OCI-LY7 (cell line): Measurements from ENCODE around the gene GCH1. TPM values are rescaled to one million over a fixed set of nuclear protein-coding genes. Genes with fewer than 3 reads are reported as not detected.

Experiments
- BruUV-seq: library from RNA; stranded (reverse); fragments of 400-500 nt; replicated peaks from 2 replicates; lab custom pipeline; 2021; lab: Mats Ljungman, UMichigan
- CTCF ChIA-PET: fragments of 300-600 bp; sonication (Branson Sonifier 250); formaldehyde crosslinking; loops from one replicate; lab custom pipeline; 2022; ENCODE audit warnings: antibody characterized with exemption; ENCODE audit not compliant: unreplicated experiment; lab: Charles Lee
- POLR2A ChIA-PET: fragments of 300-600 bp; sonication (Branson Sonifier 250); formaldehyde crosslinking; loops from one replicate; lab custom pipeline; 2022; ENCODE audit warnings: antibody characterized with exemption; lab: Charles Lee
- DNase-seq: peaks from one replicate; pipeline ENCODE4 v3.0.0-alpha.2; 2015; ENCODE audit warnings: low spot score
- H2AFZ ChIP-seq: fragments of 200-600 bp; sonication (generic), shearing (Covaris generic); 2 replicates; pipeline ENCODE4 v1.6.1; 2014; ENCODE audit warnings: mild to moderate bottlenecking, antibody characterized with exemption, low read length, moderate library complexity
- H3K27ac ChIP-seq: fragments of 200-600 bp; sonication (generic); 2 replicates; pipeline ENCODE4 v1.5.1; 2014; ENCODE audit warnings: mixed run types, low read depth, mild to moderate bottlenecking, moderate library complexity, low read length, inconsistent platforms; ENCODE audit not compliant: poor library complexity, severe bottlenecking
- H3K36me3 ChIP-seq: fragments of 200-600 bp; sonication (generic); 2 replicates; pipeline ENCODE4 v1.6.1; 2014; ENCODE audit warnings: mild to moderate bottlenecking, antibody characterized with exemption, low read length, moderate library complexity, mixed read lengths; ENCODE audit not compliant: insufficient read depth
- H3K4me1 ChIP-seq: fragments of 200-600 bp; sonication (generic); 2 replicates; pipeline ENCODE4 v1.5.1; 2014; ENCODE audit warnings: mild to moderate bottlenecking, low read length; ENCODE audit not compliant: insufficient read depth, poor library complexity, severe bottlenecking
- H3K4me2 ChIP-seq: fragments of 200-600 bp; sonication (generic); 2 replicates; pipeline ENCODE4 v1.6.1; 2014; ENCODE audit warnings: mild to moderate bottlenecking, low read length
- H3K4me3 ChIP-seq: fragments of 200-600 bp; sonication (generic); 2 replicates; pipeline ENCODE4 v1.5.1; 2014; ENCODE audit warnings: mild to moderate bottlenecking, low read depth, low read length; ENCODE audit not compliant: poor library complexity, severe bottlenecking
- H3K79me2 ChIP-seq: fragments of 200-600 bp; sonication (generic); 2 replicates; pipeline ENCODE4 v1.6.1; 2016; ENCODE audit warnings: low read depth, mild to moderate bottlenecking, low read length, moderate library complexity, mixed read lengths; ENCODE audit not compliant: insufficient read depth
- H3K9me2 ChIP-seq: fragments of 200-600 bp; sonication (generic); 2 replicates; pipeline ENCODE4 v1.6.1; 2016; ENCODE audit warnings: mild to moderate bottlenecking, low read length, mixed read lengths; ENCODE audit not compliant: insufficient read depth
- H3K9me3 ChIP-seq: fragments of 200-600 bp; sonication (generic); 2 replicates; pipeline ENCODE4 v1.6.1; 2014; ENCODE audit warnings: mild to moderate bottlenecking, mixed run types, low read length, mixed read lengths
- H4K20me1 ChIP-seq: fragments of 200-600 bp; sonication (generic); 2 replicates; pipeline ENCODE4 v1.6.1; 2014; ENCODE audit warnings: mild to moderate bottlenecking, antibody characterized with exemption, low read length, moderate library complexity, mixed read lengths; ENCODE audit not compliant: insufficient read depth
- EZH2phosphoT487 ChIP-seq: fragments of 200-600 bp; sonication (generic); IDR thresholded peaks from 2 replicates; pipeline ENCODE4 v1.6.1; 2018; ENCODE audit warnings: low read depth, borderline replicate concordance, mild to moderate bottlenecking, mixed run types, antibody characterized with exemption, low read length, moderate library complexity, mixed read lengths
- intact Hi-C: fragments of 100-400 bp; cut with micrococcal nuclease; formaldehyde crosslinking; loops from one replicate; pipeline ENCODE4 v1.10.0; 2022; ENCODE audit not compliant: unreplicated experiment
- total RNA-seq, 2 experiments: library from RNA; depleted of rRNA in 1 of 2; stranded (reverse); fragments of >200 nt in 1 of 2; shearing (Covaris generic) in 1 of 2; gene quantifications; 2 replicates each; pipeline ENCODE4 v1.2.3, GENCODE V29; 2014 to 2022
- TF ChIP-seq, protein P1 (sequence below): fragments of 200-600 bp; sonication (generic); conservative IDR thresholded peaks from 2 replicates; pipeline ENCODE4 v1.5.1; 2014; ENCODE audit warnings: mild to moderate bottlenecking, antibody characterized with exemption, low read length, moderate library complexity, mixed read lengths

GCH1 gene
- total RNA-seq, 2 experiments from 2014 or later: 14.7 to 22.5 TPM

- H4K20me1 ChIP-seq: no peaks in the 10 kb centered on the region
- no TSS peak for BruUV-seq
- H3K4me2 ChIP-seq: no peak overlapping the region
- H3K4me3 ChIP-seq: no peak overlapping the region
- peaks cover 72% of the 10 kb centered on the region for H3K36me3 ChIP-seq
- POLR2A ChIA-PET: no interaction called here
- no peak overlapping the region for H3K27ac ChIP-seq
- no peak overlapping the region for H2AFZ ChIP-seq
- H3K9me2 ChIP-seq: no peaks in the 10 kb centered on the region
- no peak for TF ChIP-seq EZH2phosphoT487
- TF ChIP-seq, protein P1, sequence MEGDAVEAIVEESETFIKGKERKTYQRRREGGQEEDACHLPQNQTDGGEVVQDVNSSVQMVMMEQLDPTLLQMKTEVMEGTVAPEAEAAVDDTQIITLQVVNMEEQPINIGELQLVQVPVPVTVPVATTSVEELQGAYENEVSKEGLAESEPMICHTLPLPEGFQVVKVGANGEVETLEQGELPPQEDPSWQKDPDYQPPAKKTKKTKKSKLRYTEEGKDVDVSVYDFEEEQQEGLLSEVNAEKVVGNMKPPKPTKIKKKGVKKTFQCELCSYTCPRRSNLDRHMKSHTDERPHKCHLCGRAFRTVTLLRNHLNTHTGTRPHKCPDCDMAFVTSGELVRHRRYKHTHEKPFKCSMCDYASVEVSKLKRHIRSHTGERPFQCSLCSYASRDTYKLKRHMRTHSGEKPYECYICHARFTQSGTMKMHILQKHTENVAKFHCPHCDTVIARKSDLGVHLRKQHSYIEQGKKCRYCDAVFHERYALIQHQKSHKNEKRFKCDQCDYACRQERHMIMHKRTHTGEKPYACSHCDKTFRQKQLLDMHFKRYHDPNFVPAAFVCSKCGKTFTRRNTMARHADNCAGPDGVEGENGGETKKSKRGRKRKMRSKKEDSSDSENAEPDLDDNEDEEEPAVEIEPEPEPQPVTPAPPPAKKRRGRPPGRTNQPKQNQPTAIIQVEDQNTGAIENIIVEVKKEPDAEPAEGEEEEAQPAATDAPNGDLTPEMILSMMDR: no peak
- no peaks in the 10 kb centered on the region for H3K79me2 ChIP-seq
- no peaks in the 10 kb centered on the region for H3K4me1 ChIP-seq
- intact Hi-C loops: no loop called here
- no peak for DNase-seq
- H3K9me3 ChIP-seq: no peaks in the 10 kb centered on the region
- CTCF ChIA-PET: interaction anchor here (0.6 kb wide), 1 partner anchor 1882 kb away, joined by 3 read pairs; no protein-coding TSS in a partner anchor
Observed at GRCh38 chr14:54946500-54946899, 43.9 kb upstream of the GCH1 start.

DNA sequence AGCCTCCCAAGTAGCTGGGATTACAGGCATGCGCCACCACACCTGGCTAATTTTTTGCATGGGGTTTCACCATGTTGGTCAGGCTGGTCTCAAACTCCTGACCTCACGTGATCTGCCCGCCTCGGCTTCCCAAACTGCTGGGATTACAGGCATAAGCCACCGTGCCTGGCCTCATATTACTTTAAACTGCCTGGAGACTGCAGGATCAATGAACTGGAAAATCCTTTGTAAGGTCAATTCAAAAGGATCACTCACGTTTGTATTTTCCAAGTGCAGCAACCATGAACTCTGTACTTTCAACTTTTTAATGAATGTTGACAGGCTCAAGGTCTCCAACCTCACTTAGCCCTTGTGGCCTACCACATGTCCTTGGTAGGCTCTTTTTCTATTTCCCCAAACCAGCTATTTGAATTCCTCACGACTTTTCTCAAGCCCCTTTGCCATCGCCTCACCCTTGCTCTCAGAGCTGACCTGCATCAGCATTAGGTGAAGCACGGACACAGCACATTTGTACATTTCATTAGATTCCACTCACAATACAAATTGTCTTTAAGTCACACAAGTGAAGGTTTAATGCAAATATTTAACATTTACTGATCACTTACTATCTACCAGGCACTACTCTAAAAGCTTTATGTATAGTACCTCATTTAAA lies 42.2 kb upstream of the GCH1 start:
- intact Hi-C loops: no loop called here
- Histone ChIP-seq H3K36me3 (peaks cover 88% of the 10 kb centered on the region), H3K9me3 (no peaks in the 10 kb centered on the region), H4K20me1 (no peaks in the 10 kb centered on the region), H3K4me1 (no peaks in the 10 kb centered on the region), H3K4me3 (no peak overlapping the region), H3K9me2 (no peaks in the 10 kb centered on the region), H3K27ac (no peak overlapping the region), H3K4me2 (no peak overlapping the region), H3K79me2 (no peaks in the 10 kb centered on the region), H2AFZ (no peak overlapping the region)
- no peak for DNase-seq
- ChIA-PET CTCF (no interaction called here), POLR2A (no interaction called here)
- no peak for TF ChIP-seq EZH2phosphoT487
- TF ChIP-seq, protein P1: no peak
- no TSS peak for BruUV-seq

DNA sequence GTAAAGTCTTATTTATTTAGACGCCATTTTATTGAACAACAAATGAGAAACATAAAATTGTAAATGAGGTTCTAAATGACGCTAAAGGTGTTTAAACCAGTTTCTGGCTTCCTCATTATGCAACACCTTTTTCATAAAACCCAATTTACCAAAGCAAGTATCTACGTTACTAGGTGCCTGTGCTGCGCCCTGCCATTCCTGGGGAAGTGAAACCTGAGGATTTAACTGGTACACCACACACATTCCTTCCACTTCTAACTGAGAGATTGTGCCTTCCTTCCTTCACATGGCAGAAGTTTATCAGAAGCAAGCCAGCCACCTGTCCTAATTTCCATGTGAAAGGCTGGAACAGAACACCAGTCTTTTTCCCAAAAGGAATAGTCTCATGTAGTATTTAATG lies 40.3 kb upstream of the GCH1 start:
- H3K4me2 ChIP-seq: no peak overlapping the region
- no peaks in the 10 kb centered on the region for H3K4me1 ChIP-seq
- H3K4me3 ChIP-seq: no peak overlapping the region
- intact Hi-C loops: no loop called here
- no peaks in the 10 kb centered on the region for H4K20me1 ChIP-seq
- ChIA-PET CTCF (no interaction called here), POLR2A (no interaction called here)
- H3K9me2 ChIP-seq: no peaks in the 10 kb centered on the region
- H2AFZ ChIP-seq: no peak overlapping the region
- peaks cover 93% of the 10 kb centered on the region for H3K36me3 ChIP-seq
- H3K9me3 ChIP-seq: no peaks in the 10 kb centered on the region
- peak; percentile 7 for DNase-seq
- TF ChIP-seq, protein P1: no peak
- TF ChIP-seq EZH2phosphoT487: no peak
- H3K27ac ChIP-seq: no peak overlapping the region
- no peaks in the 10 kb centered on the region for H3K79me2 ChIP-seq
- BruUV-seq: no TSS peak
